Esophagus muscularis mucosa (tissue), 4 donors: ENCODE data around the gene FRMD4A. TPM values are rescaled to one million over a fixed set of nuclear protein-coding genes. Genes with fewer than 3 reads are reported as not detected.
"Not testable (repeated sequence)": the region's sequence is repeated elsewhere in the genome, so short reads cannot be mapped to it uniquely, and the experiment has no call there.

Experiments used
- DNase-seq: peaks from one replicate; pipeline ENCODE4 v3.0.0-alpha.2; 2017; ENCODE audit errors: extremely low spot score
- H3K27ac ChIP-seq, 4 donors: fragments of 200-600 bp; sonication (generic); replicated peaks in 1 of 4; 1 replicate in 3 of 4; 2 replicates in 1 of 4; pipeline ENCODE4 v1.5.1; 2016 to 2019; ENCODE audit warnings: mild to moderate bottlenecking in 1 of 4
- H3K27me3 ChIP-seq, 4 donors: fragments of 200-600 bp; sonication (generic); one replicate each; pipeline versions ENCODE4 v1.5.1 to v1.6.0; 2016 to 2019
- H3K36me3 ChIP-seq, 4 donors: fragments of 200-600 bp; sonication (generic); one replicate each; pipeline ENCODE4 v1.5.1; 2016 to 2019
- H3K4me1 ChIP-seq, 4 donors: fragments of 200-600 bp; sonication (generic); one replicate each; pipeline ENCODE4 v1.5.1; 2016 to 2019
- H3K4me3 ChIP-seq, 4 donors: fragments of 200-600 bp; sonication (generic); 1 replicate in 2 of 4; 2 replicates in 2 of 4; pipeline ENCODE4 v1.5.1; 2016 to 2019; ENCODE audit warnings: mild to moderate bottlenecking in 4 of 4, moderate library complexity in 1 of 4
- H3K9me3 ChIP-seq, 4 donors: fragments of 200-600 bp; sonication (generic); 1 replicate in 3 of 4; 2 replicates in 1 of 4; pipeline ENCODE4 v1.5.1; 2016 to 2019
- EP300 ChIP-seq: sonication (generic); formaldehyde crosslinking; IDR thresholded peaks from one replicate; pipeline ENCODE4 v1.6.1; 2017; ENCODE audit warnings: antibody characterized with exemption
- POLR2A ChIP-seq: fragments of 450-650 bp; IDR thresholded peaks from one replicate; pipeline ENCODE4 v1.6.1; 2017; ENCODE audit warnings: antibody characterized with exemption, moderate library complexity, mild to moderate bottlenecking, low read depth
- POLR2AphosphoS5 ChIP-seq, 2 donors: sonication (generic); formaldehyde crosslinking; IDR thresholded peaks; one replicate each; pipeline ENCODE4 v1.6.1; 2017; ENCODE audit warnings: antibody characterized with exemption in 2 of 2
- WGBS: methylation state at CpG from one replicate; pipeline ENCODE4 v1.1.5; 2018; 5-methylcytosine and 5-hydroxymethylcytosine counted together
- intact Hi-C: fragments of 100-400 bp; cut with DNase I; formaldehyde crosslinking; loops from one replicate; pipeline ENCODE4 v1.15.1; 2023
- total RNA-seq, 4 donors: library from RNA; depleted of rRNA; stranded (reverse); fragments of >200 nt; gene quantifications; one replicate each; pipeline versions ENCODE4 v1.1.0 to v1.2.1, GENCODE V29; 2016
- TF ChIP-seq, protein P1 (sequence below), 3 experiments: fragments of 200-600 bp in 2 of 3; fragments of 450-650 bp in 1 of 3; sonication (generic) in 2 of 3; IDR thresholded peaks; one replicate each; pipeline ENCODE4 v1.5.1; 2017 to 2019; ENCODE audit warnings: antibody characterized with exemption in 3 of 3, mild to moderate bottlenecking in 2 of 3, moderate library complexity in 1 of 3

The FRMD4A gene
- total RNA-seq, 4 donors from 2014 or later, result 17.0 to 28.8 (median 21.8) TPM

DNA sequence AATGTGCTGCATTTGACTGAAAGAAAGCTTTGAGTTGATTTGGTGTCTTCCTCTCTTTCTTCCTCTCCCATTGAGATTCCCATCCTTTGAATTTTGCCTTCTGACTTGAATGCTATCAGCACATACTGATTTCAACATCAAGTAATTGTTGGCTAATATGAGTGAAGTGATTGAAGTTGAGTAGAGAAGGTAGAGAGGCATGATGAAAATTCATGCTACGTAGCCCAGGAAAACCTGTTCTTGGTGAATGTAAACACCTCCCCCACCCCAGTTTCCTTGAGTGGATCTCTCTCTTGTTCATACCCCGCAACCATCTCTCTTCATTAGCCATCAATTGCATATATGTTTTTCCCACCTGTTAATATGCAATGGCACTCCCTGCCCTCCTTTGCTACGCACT, 193.3 kb downstream of the FRMD4A start:
- no peaks in the 10 kb centered on the region for H3K9me3 ChIP-seq
- no peak overlapping the region for H3K4me3 ChIP-seq
- 65% methylated on average over 3 of the region's 3 CpGs for WGBS
- no peaks in the 10 kb centered on the region for H3K36me3 ChIP-seq
- TF ChIP-seq EP300 (no peak), POLR2AphosphoS5 (IDR thresholded peaks at IDR 0.05) (no peak)
- intact Hi-C loops, result no loop called here
- no peak for DNase-seq
- no peaks in the 10 kb centered on the region for H3K27me3 ChIP-seq
- H3K4me1 ChIP-seq, result no peaks in the 10 kb centered on the region
- H3K27ac ChIP-seq, result no peak overlapping the region

DNA sequence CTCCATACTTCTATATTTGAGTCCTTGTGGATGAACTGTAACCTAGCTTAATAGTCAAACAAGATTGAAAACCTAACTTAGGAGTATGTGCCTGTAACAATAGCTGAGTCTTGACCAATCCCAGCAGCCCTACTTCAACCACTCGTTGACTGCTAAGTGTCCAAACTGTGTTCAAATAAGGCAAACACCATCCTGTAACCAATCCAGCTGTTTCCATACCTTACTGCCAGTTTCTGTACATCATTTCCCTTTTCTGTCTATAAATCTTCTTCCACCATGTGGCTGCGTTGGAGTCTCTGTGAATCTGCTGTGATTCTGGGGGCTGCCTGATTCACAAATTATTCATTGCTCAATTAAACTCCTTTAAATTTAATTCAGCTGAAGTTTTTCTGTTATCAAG, 195.5 kb downstream of the FRMD4A start:
- intact Hi-C loops, H3K27me3 ChIP-seq, H3K4me1 ChIP-seq, H3K4me3 ChIP-seq, H3K27ac ChIP-seq, H3K36me3 ChIP-seq, DNase-seq, H3K9me3 ChIP-seq: not testable (repeated sequence)
- 38% methylated on average over 2 of the region's 2 CpGs for WGBS

GRCh38 chr10:14134275-14134674, 196.4 kb downstream of the FRMD4A start:
- no peak overlapping the region for H3K27ac ChIP-seq
- no peaks in the 10 kb centered on the region for H3K27me3 ChIP-seq
- TF ChIP-seq EP300 (no peak), POLR2AphosphoS5 (IDR thresholded peaks at IDR 0.05) (no peak)
- TF ChIP-seq, protein P1, sequence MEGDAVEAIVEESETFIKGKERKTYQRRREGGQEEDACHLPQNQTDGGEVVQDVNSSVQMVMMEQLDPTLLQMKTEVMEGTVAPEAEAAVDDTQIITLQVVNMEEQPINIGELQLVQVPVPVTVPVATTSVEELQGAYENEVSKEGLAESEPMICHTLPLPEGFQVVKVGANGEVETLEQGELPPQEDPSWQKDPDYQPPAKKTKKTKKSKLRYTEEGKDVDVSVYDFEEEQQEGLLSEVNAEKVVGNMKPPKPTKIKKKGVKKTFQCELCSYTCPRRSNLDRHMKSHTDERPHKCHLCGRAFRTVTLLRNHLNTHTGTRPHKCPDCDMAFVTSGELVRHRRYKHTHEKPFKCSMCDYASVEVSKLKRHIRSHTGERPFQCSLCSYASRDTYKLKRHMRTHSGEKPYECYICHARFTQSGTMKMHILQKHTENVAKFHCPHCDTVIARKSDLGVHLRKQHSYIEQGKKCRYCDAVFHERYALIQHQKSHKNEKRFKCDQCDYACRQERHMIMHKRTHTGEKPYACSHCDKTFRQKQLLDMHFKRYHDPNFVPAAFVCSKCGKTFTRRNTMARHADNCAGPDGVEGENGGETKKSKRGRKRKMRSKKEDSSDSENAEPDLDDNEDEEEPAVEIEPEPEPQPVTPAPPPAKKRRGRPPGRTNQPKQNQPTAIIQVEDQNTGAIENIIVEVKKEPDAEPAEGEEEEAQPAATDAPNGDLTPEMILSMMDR (IDR thresholded peaks at IDR 0.05), result no peak
- H3K36me3 ChIP-seq, result no peaks in the 10 kb centered on the region
- intact Hi-C loops, result no loop called here
- H3K4me1 ChIP-seq, result no peaks in the 10 kb centered on the region
- no peak overlapping the region for H3K4me3 ChIP-seq
- no peaks in the 10 kb centered on the region for H3K9me3 ChIP-seq
- WGBS, result 79% methylated on average over 1 of the region's 1 CpG
- no peak for DNase-seq

GRCh38 chr10:14131261-14131960, 199.3 kb downstream of the FRMD4A start:
- Histone ChIP-seq H3K27me3 (no peaks in the 10 kb centered on the region), H3K27ac (no peak overlapping the region), H3K9me3 (no peaks in the 10 kb centered on the region), H3K36me3 (no peaks in the 10 kb centered on the region), H3K4me3 (no peak overlapping the region), H3K4me1 (no peaks in the 10 kb centered on the region)
- intact Hi-C loops, result no loop called here
- 84% methylated on average over 13 of the region's 14 CpGs for WGBS
- no peak for DNase-seq
- TF ChIP-seq EP300 (no peak), POLR2A (no peak), POLR2AphosphoS5 (IDR thresholded peaks at IDR 0.05) (no peak)
- TF ChIP-seq, protein P1 (IDR thresholded peaks at IDR 0.05), result no peak

DNA sequence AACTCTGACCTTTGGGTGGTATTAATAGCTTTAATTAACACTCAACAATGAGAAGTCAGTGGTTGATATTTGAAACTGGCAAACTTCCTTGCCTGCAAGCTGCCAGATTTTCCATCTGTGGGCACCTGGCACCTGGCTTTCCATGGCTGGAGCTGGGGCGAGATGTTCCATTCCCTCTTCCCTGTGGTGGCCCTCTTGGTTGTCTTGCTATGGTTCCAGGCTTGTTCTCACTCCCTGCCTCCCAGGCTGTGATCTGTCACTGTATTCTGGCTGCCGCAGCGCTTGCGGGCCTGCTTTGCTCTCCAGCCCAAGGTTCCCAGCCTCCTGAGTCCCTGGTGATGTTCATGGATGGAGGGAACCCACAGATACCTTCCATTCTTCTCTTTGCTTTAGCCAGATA, 201.0 kb downstream of the FRMD4A start:
- Histone ChIP-seq H3K27ac (no peak overlapping the region), H3K4me3 (no peak overlapping the region), H3K36me3 (no peaks in the 10 kb centered on the region), H3K27me3 (no peaks in the 10 kb centered on the region), H3K9me3 (no peaks in the 10 kb centered on the region), H3K4me1 (no peaks in the 10 kb centered on the region)
- DNase-seq, result no peak
- intact Hi-C loops, result no loop called here
- TF ChIP-seq POLR2AphosphoS5 (IDR thresholded peaks at IDR 0.05) (no peak), EP300 (no peak), POLR2A (no peak)
- TF ChIP-seq, protein P1 (IDR thresholded peaks at IDR 0.05), result no peak
- WGBS, result 93% methylated on average over 4 of the region's 4 CpGs

GRCh38 chr10:14128519-14128918, 202.2 kb downstream of the FRMD4A start:
- Histone ChIP-seq H3K9me3 (no peaks in the 10 kb centered on the region), H3K4me1 (no peaks in the 10 kb centered on the region), H3K4me3 (no peak overlapping the region), H3K27me3 (no peaks in the 10 kb centered on the region), H3K36me3 (no peaks in the 10 kb centered on the region), H3K27ac (no peak overlapping the region)
- TF ChIP-seq POLR2AphosphoS5 (IDR thresholded peaks at IDR 0.05), result no peak
- TF ChIP-seq, protein P1 (IDR thresholded peaks at IDR 0.05), result no peak
- TF ChIP-seq EP300, result no peak
- TF ChIP-seq POLR2A, result no peak
- DNase-seq, result no peak
- intact Hi-C loops, result no loop called here
- WGBS, result 84% methylated on average over 8 of the region's 8 CpGs
